Fibroblast of lung (primary cell): Measurements from ENCODE around the gene HYPK. TPM values are rescaled to one million over a fixed set of nuclear protein-coding genes. Genes with fewer than 3 reads are reported as not detected.

Experiments
- DNase-seq, 2 donors: peaks; one replicate each; pipeline versions ENCODE4 v3.0.0 to v3.0.0-alpha.2; 2010; ENCODE audit warnings: low read depth in 2 of 2
- H2AFZ ChIP-seq: 2 replicates; pipeline ENCODE4 v1.5.1; 2012; ENCODE audit warnings: low read length, control low read depth, inconsistent platforms
- H3K27ac ChIP-seq: 2 replicates; pipeline ENCODE4 v1.5.1; 2011; ENCODE audit warnings: low read length, control low read depth; ENCODE audit not compliant: insufficient read depth
- H3K27me3 ChIP-seq: 2 replicates; pipeline ENCODE4 v1.5.1; 2011; ENCODE audit warnings: mild to moderate bottlenecking, low read length; ENCODE audit not compliant: control insufficient read depth, insufficient read depth
- H3K36me3 ChIP-seq: 2 replicates; pipeline ENCODE4 v1.5.1; 2011; ENCODE audit warnings: low read length; ENCODE audit not compliant: control insufficient read depth, insufficient read depth
- H3K4me1 ChIP-seq: 2 replicates; pipeline ENCODE4 v1.5.1; 2011; ENCODE audit warnings: low read length; ENCODE audit not compliant: control insufficient read depth, insufficient read depth; ENCODE audit errors: extremely low read depth
- H3K4me2 ChIP-seq: 2 replicates; pipeline ENCODE4 v1.5.1; 2011; ENCODE audit warnings: low read length, control low read depth; ENCODE audit not compliant: insufficient read depth; ENCODE audit errors: extremely low read depth
- H3K4me3 ChIP-seq, 4 experiments: fragments of 200-600 bp in 1 of 4; sonication (generic) in 1 of 4; replicated peaks in 1 of 4; 2 replicates each; pipeline ENCODE4 v1.5.1; 2011 to 2016; ENCODE audit warnings: low read length in 4 of 4, low read depth in 3 of 4, mild to moderate bottlenecking in 3 of 4, control low read depth in 2 of 4, inconsistent platforms in 1 of 4, mixed read lengths in 1 of 4; ENCODE audit not compliant: insufficient read depth in 1 of 4; ENCODE audit errors: control extremely low read depth in 1 of 4
- H3K79me2 ChIP-seq: 2 replicates; pipeline ENCODE4 v1.5.1; 2012; ENCODE audit warnings: mild to moderate bottlenecking, low read length, inconsistent platforms; ENCODE audit not compliant: control insufficient read depth, insufficient read depth
- H3K9ac ChIP-seq: 2 replicates; pipeline ENCODE4 v1.5.1; 2011; ENCODE audit warnings: mild to moderate bottlenecking, low read length, control low read depth; ENCODE audit not compliant: insufficient read depth
- H3K9me3 ChIP-seq: 2 replicates; pipeline ENCODE4 v1.5.1; 2012; ENCODE audit warnings: low read depth, low read length; ENCODE audit not compliant: control insufficient read depth, insufficient read depth
- H4K20me1 ChIP-seq: 2 replicates; pipeline ENCODE4 v1.5.1; 2011; ENCODE audit warnings: low read length; ENCODE audit not compliant: control insufficient read depth, insufficient read depth; ENCODE audit errors: extremely low read depth
- EZH2 ChIP-seq: IDR thresholded peaks from 2 replicates; pipeline ENCODE4 v1.5.1; 2012; ENCODE audit warnings: low read length, control low read depth, mild to moderate bottlenecking; ENCODE audit errors: missing control alignments
- polyA plus RNA-seq, 2 donors: library from polyadenylated mRNA; depleted of rRNA in 1 of 2; stranded (reverse) in 1 of 2; unstranded in 1 of 2; fragments of >200 nt; gene quantifications; 2 replicates each; pipeline ENCODE4 v1.2.1, GENCODE V29; 2011 to 2012; ENCODE audit warnings: missing spikeins in 1 of 2
- total RNA-seq: library from RNA; depleted of rRNA; stranded (reverse); fragments of >200 nt; gene quantifications from 2 replicates; pipeline ENCODE4 v1.2.1, GENCODE V29; 2014
- TF ChIP-seq, protein P1 (sequence below), 2 donors: IDR thresholded peaks in 1 of 2; conservative IDR thresholded peaks in 1 of 2; 1 replicate in 1 of 2; 2 replicates in 1 of 2; pipeline ENCODE4 v1.5.1; 2011 to 2012; ENCODE audit warnings: low read length in 2 of 2, control low read depth in 1 of 2, inconsistent platforms in 1 of 2, low read depth in 1 of 2, mild to moderate bottlenecking in 1 of 2

Gene HYPK
- total and polyA plus RNA-seq, 2 donors (not counting 1 experiment from before 2014, with no cell fraction given) = 8.6 to 8.7 TPM

DNA sequence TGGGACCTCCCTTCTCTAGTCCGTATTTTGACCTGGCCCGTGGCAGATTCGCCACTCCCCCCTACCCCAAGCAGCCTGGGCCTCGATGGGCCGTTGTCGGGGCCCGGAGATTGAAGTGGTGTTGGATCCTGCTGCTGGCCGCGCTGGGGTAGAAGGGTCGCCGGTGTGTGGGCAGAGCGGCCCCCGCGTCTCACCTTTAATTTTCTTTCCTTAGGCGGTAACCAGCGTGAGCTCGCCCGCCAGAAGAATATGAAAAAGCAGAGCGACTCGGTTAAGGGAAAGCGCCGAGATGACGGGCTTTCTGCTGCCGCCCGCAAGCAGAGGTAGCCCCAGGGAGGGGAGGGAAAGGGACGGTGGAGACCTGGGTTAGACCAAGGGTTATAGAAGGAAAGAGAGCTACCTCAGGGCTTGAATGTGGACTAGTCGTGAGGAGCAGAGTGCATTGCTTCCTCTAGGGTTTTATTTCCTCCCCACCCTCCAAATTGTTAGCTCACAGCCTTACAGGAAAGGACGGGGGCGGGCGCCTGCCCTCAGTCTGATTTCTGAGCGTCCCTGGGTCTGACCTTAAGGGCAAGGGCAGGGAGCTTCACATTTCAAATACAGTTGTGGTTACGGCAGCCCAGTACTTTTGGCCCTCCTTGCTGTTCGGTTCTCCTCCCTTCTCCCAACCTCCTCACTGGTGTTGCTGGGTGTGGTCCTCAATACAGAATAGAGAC is 7.5 kb upstream of the HYPK start:
- Histone ChIP-seq H3K36me3 (peaks cover 20% of the 10 kb centered on the region), H3K9me3 (no peaks in the 10 kb centered on the region), H3K9ac (peak overlapping the region; percentile 98), H3K79me2 (peaks cover 32% of the 10 kb centered on the region), H4K20me1 (no peaks in the 10 kb centered on the region), H3K4me1 (peaks cover 14% of the 10 kb centered on the region), H2AFZ (no peak overlapping the region), H3K27ac (peak overlapping the region; percentile 97), H3K27me3 (no peaks in the 10 kb centered on the region), H3K4me3 (peak overlapping the region; percentile 41 to 100 (median 89)), H3K4me2 (peak overlapping the region; percentile 94)
- peak in 1 of 2 donors; percentile 39 for DNase-seq
- TF ChIP-seq, protein P1, sequence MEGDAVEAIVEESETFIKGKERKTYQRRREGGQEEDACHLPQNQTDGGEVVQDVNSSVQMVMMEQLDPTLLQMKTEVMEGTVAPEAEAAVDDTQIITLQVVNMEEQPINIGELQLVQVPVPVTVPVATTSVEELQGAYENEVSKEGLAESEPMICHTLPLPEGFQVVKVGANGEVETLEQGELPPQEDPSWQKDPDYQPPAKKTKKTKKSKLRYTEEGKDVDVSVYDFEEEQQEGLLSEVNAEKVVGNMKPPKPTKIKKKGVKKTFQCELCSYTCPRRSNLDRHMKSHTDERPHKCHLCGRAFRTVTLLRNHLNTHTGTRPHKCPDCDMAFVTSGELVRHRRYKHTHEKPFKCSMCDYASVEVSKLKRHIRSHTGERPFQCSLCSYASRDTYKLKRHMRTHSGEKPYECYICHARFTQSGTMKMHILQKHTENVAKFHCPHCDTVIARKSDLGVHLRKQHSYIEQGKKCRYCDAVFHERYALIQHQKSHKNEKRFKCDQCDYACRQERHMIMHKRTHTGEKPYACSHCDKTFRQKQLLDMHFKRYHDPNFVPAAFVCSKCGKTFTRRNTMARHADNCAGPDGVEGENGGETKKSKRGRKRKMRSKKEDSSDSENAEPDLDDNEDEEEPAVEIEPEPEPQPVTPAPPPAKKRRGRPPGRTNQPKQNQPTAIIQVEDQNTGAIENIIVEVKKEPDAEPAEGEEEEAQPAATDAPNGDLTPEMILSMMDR (conservative IDR thresholded peaks at IDR 0.05 in 1 of 2, IDR thresholded peaks at IDR 0.05 in 1 of 2; ENCODE audit: low read depth in 1 of 2, low read length in 2 of 2) = peak in 1 of 2 donors; percentile 20
- no peak for TF ChIP-seq EZH2

DNA sequence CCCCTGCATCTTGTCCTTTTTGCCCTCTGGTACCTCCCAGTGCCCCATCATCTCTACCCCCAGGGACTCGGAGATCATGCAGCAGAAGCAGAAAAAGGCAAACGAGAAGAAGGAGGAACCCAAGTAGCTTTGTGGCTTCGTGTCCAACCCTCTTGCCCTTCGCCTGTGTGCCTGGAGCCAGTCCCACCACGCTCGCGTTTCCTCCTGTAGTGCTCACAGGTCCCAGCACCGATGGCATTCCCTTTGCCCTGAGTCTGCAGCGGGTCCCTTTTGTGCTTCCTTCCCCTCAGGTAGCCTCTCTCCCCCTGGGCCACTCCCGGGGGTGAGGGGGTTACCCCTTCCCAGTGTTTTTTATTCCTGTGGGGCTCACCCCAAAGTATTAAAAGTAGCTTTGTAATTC is 6.8 kb upstream of the HYPK start:
- no peaks in the 10 kb centered on the region for H3K9me3 ChIP-seq
- H4K20me1 ChIP-seq = no peaks in the 10 kb centered on the region
- H3K4me3 ChIP-seq = peak overlapping the region; percentile 41 to 100 (median 89)
- peak overlapping the region; percentile 97 for H3K27ac ChIP-seq
- H3K4me2 ChIP-seq = peak overlapping the region; percentile 94
- no peak overlapping the region for H2AFZ ChIP-seq
- peaks cover 32% of the 10 kb centered on the region for H3K79me2 ChIP-seq
- no peak for DNase-seq
- H3K4me1 ChIP-seq = peaks cover 14% of the 10 kb centered on the region
- TF ChIP-seq EZH2 = no peak
- TF ChIP-seq, protein P1 (conservative IDR thresholded peaks at IDR 0.05 in 1 of 2, IDR thresholded peaks at IDR 0.05 in 1 of 2; ENCODE audit: low read depth in 1 of 2, low read length in 2 of 2) = no peak
- peaks cover 20% of the 10 kb centered on the region for H3K36me3 ChIP-seq
- no peaks in the 10 kb centered on the region for H3K27me3 ChIP-seq
- no peak overlapping the region for H3K9ac ChIP-seq

DNA sequence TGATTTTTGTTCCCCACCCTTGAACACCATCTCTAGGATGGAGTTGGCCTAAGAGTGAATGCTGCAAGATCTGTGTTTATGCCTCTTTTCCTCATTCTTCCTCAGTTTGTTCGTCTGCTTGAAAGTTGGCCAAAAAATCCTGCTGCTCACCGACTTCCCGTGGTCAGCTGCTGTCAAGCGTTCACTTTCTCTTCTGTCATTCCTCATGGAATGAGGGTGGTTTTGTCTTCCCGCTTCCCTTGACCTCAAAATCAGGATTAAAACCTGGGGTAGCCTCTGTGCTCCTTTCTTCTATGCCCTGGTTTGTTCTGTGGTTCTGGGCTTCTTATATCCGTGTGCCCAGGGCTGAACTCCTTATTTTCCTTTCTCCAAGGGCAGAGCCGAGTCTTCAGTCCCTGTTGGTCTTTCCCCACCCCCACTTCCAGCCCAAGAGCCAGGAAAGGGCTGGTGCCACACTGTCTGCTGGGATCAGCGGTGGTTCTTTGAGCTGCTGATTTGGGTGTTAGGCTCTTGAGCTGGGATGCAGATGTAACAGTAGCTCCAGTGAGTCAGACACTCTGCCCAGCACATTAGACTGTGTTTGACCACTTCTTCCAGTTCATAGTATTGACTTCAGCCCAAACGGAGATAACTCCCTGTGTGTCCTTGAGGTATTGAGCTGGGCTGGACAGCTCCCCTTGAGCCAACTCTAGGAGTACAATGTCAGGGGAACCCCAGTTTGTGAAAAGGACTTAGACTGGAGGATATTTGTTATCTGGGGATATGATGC is 5.9 kb upstream of the HYPK start:
- no peaks in the 10 kb centered on the region for H4K20me1 ChIP-seq
- H3K4me3 ChIP-seq = peak overlapping the region in 2 of 4 experiments; percentile 4 to 100
- H3K27me3 ChIP-seq = no peaks in the 10 kb centered on the region

More for the DNA sequence above, 5.9 kb upstream of the HYPK start:
- peaks cover 22% of the 10 kb centered on the region for H3K36me3 ChIP-seq
- peak overlapping the region; percentile 51 for H3K27ac ChIP-seq
- no peak overlapping the region for H2AFZ ChIP-seq
- H3K9ac ChIP-seq = no peak overlapping the region
- TF ChIP-seq EZH2 = no peak
- TF ChIP-seq, protein P1 (conservative IDR thresholded peaks at IDR 0.05 in 1 of 2, IDR thresholded peaks at IDR 0.05 in 1 of 2; ENCODE audit: low read depth in 1 of 2, low read length in 2 of 2) = no peak
- peaks cover 32% of the 10 kb centered on the region for H3K79me2 ChIP-seq
- H3K4me1 ChIP-seq = peaks cover 14% of the 10 kb centered on the region
- peak overlapping the region; percentile 94 for H3K4me2 ChIP-seq
- H3K9me3 ChIP-seq = no peaks in the 10 kb centered on the region
- peak; percentile 40 to 72 for DNase-seq
